OCI-LY1 (cell line): ENCODE data around the gene GFOD2.

Experiments used
- H2AFZ ChIP-seq: fragments of 200-600 bp; sonication (generic), shearing (Covaris generic); 2 replicates; pipeline ENCODE4 v1.6.0; 2014; ENCODE audit warnings: antibody characterized with exemption, mild to moderate bottlenecking, low read length
- H3F3A ChIP-seq: fragments of 200-600 bp; sonication (generic), shearing (Covaris generic); 2 replicates; pipeline ENCODE4 v1.6.0; 2014; ENCODE audit warnings: mild to moderate bottlenecking, antibody characterized with exemption, low read length, moderate library complexity; ENCODE audit not compliant: insufficient read depth
- H3K27ac ChIP-seq: fragments of 200-600 bp; sonication (generic); 2 replicates; pipeline ENCODE4 v1.5.1; 2014; ENCODE audit warnings: low read length, mixed run types, mild to moderate bottlenecking, low read depth; ENCODE audit not compliant: poor library complexity, severe bottlenecking
- H3K27me3 ChIP-seq: fragments of 200-600 bp; sonication (generic); 2 replicates; pipeline ENCODE4 v1.6.0; 2014; ENCODE audit warnings: antibody characterized with exemption, mild to moderate bottlenecking, low read length, moderate library complexity; ENCODE audit not compliant: insufficient read depth
- H3K36me3 ChIP-seq: fragments of 200-600 bp; sonication (generic); 2 replicates; pipeline ENCODE4 v1.6.1; 2014; ENCODE audit warnings: mild to moderate bottlenecking, antibody characterized with exemption, low read length, moderate library complexity, mixed read lengths; ENCODE audit not compliant: insufficient read depth
- H3K4me1 ChIP-seq: fragments of 200-600 bp; sonication (generic); 2 replicates; pipeline ENCODE4 v1.5.1; 2014; ENCODE audit warnings: mild to moderate bottlenecking, low read length, moderate library complexity; ENCODE audit not compliant: insufficient read depth, severe bottlenecking
- H3K4me2 ChIP-seq: fragments of 200-600 bp; sonication (generic), shearing (Covaris generic); 2 replicates; pipeline ENCODE4 v1.6.1; 2014; ENCODE audit warnings: low read length
- H3K4me3 ChIP-seq: fragments of 200-600 bp; sonication (generic); 2 replicates; pipeline ENCODE4 v1.5.1; 2014; ENCODE audit warnings: low read length, low read depth, mild to moderate bottlenecking, mixed read lengths; ENCODE audit not compliant: poor library complexity, severe bottlenecking
- H3K79me2 ChIP-seq: fragments of 200-600 bp; shearing (Covaris generic); 2 replicates; pipeline ENCODE4 v1.6.1; 2016; ENCODE audit warnings: mixed run types, low read length, mixed read lengths; ENCODE audit not compliant: insufficient read depth
- H3K9ac ChIP-seq: fragments of 200-600 bp; sonication (generic), shearing (Covaris generic); 2 replicates; pipeline ENCODE4 v1.6.1; 2014; ENCODE audit warnings: mild to moderate bottlenecking, low read length, mixed read lengths
- H3K9me2 ChIP-seq: fragments of 200-600 bp; sonication (generic), shearing (Covaris generic); 2 replicates; pipeline ENCODE4 v1.6.1; 2014; ENCODE audit warnings: low read depth, mild to moderate bottlenecking, low read length, mixed read lengths
- H3K9me3 ChIP-seq: fragments of 200-600 bp; shearing (Covaris generic); 2 replicates; pipeline ENCODE4 v1.6.1; 2014; ENCODE audit warnings: low read length, mixed read lengths
- H4K20me1 ChIP-seq: fragments of 200-600 bp; sonication (generic), shearing (Covaris generic); 2 replicates; pipeline ENCODE4 v1.6.0; 2016; ENCODE audit warnings: mild to moderate bottlenecking, low read length; ENCODE audit not compliant: insufficient read depth
- CTCF ChIP-seq: fragments of 200-600 bp; sonication (generic), shearing (Covaris generic); IDR thresholded peaks from 2 replicates; pipeline ENCODE4 v1.5.1; 2017; ENCODE audit warnings: mild to moderate bottlenecking, antibody characterized with exemption, low read length, moderate library complexity, mixed read lengths
- EZH2 ChIP-seq: fragments of 200-600 bp; sonication (generic), shearing (Covaris generic); IDR thresholded peaks from 2 replicates; pipeline ENCODE4 v1.8.0; 2017; ENCODE audit warnings: borderline replicate concordance, mixed run types, mild to moderate bottlenecking, antibody characterized with exemption, low read length, moderate library complexity, mixed read lengths

The GFOD2 gene

GRCh38 chr16:67736858-67737257 lies 17.7 kb upstream of the GFOD2 start:
- Histone ChIP-seq H3K4me1 (no peaks in the 10 kb centered on the region), H3K27me3 (no peaks in the 10 kb centered on the region), H3K4me3 (no peak overlapping the region), H3K9me3 (no peaks in the 10 kb centered on the region), H3K36me3 (peaks cover 12% of the 10 kb centered on the region; the same call in 1 of the 2 replicates), H3K79me2 (no peaks in the 10 kb centered on the region), H3F3A (no peaks in the 10 kb centered on the region), H2AFZ (no peak overlapping the region), H3K9ac (no peak overlapping the region), H3K4me2 (no peak overlapping the region), H3K27ac (no peak overlapping the region), H4K20me1 (no peaks in the 10 kb centered on the region), H3K9me2 (no peaks in the 10 kb centered on the region)
- TF ChIP-seq EZH2, result no peak
- TF ChIP-seq CTCF, result no peak

GRCh38 chr16:67734731-67735201 lies 15.7 kb upstream of the GFOD2 start:
- no peaks in the 10 kb centered on the region for H3K4me1 ChIP-seq
- no peaks in the 10 kb centered on the region for H3K9me2 ChIP-seq
- TF ChIP-seq EZH2, result no peak
- no peak for TF ChIP-seq CTCF
- H3K79me2 ChIP-seq, result no peaks in the 10 kb centered on the region
- H3K9me3 ChIP-seq, result no peaks in the 10 kb centered on the region
- H3K9ac ChIP-seq, result no peak overlapping the region
- no peak overlapping the region for H3K4me3 ChIP-seq
- no peaks in the 10 kb centered on the region for H4K20me1 ChIP-seq
- no peak overlapping the region for H3K27ac ChIP-seq
- no peak overlapping the region for H2AFZ ChIP-seq
- H3F3A ChIP-seq, result no peaks in the 10 kb centered on the region
- H3K4me2 ChIP-seq, result no peak overlapping the region
- H3K36me3 ChIP-seq, result peaks cover 22% of the 10 kb centered on the region; the same call in 1 of the 2 replicates
- no peaks in the 10 kb centered on the region for H3K27me3 ChIP-seq

GRCh38 chr16:67733734-67734470 lies 14.8 kb upstream of the GFOD2 start:
- Histone ChIP-seq H3K36me3 (peaks cover 21% of the 10 kb centered on the region; the same call in 1 of the 2 replicates), H3K27ac (no peak overlapping the region), H3K9me2 (no peaks in the 10 kb centered on the region), H3K27me3 (no peaks in the 10 kb centered on the region), H4K20me1 (no peaks in the 10 kb centered on the region), H3K4me3 (no peak overlapping the region), H3K9ac (no peak overlapping the region), H3K4me1 (no peaks in the 10 kb centered on the region), H3F3A (no peaks in the 10 kb centered on the region), H3K9me3 (no peaks in the 10 kb centered on the region), H3K4me2 (no peak overlapping the region), H3K79me2 (no peaks in the 10 kb centered on the region), H2AFZ (no peak overlapping the region)
- TF ChIP-seq CTCF (no peak), EZH2 (no peak)
